H1 (cell line): ENCODE data around the gene RBMS1. TPM values are rescaled to one million over a fixed set of nuclear protein-coding genes. Genes with fewer than 3 reads are reported as not detected.

Experiments used
- ATF3 ChIP-seq: IDR thresholded peaks from 2 replicates; pipeline ENCODE4 v1.6.1; 2011; ENCODE audit warnings: low read depth, mild to moderate bottlenecking, low read length; ENCODE audit not compliant: insufficient read depth
- JUND ChIP-seq: IDR thresholded peaks from 2 replicates; pipeline ENCODE4 v1.6.1; 2011; ENCODE audit warnings: mild to moderate bottlenecking, improper control_type of control experiment, low read length
- ZNF274 ChIP-seq: IDR thresholded peaks from 2 replicates; pipeline ENCODE4 v1.7.0; 2012; ENCODE audit warnings: low read length, borderline replicate concordance; ENCODE audit errors: extremely low read depth
- polyA plus RNA-seq, 7 experiments: library from polyadenylated mRNA; depleted of rRNA in 3 of 7; stranded (reverse) in 5 of 7; unstranded in 2 of 7; fragments of >200 nt in 5 of 7; fragments of 200-250 nt in 2 of 7; gene quantifications; 1 replicate in 5 of 7; 2 replicates in 1 of 7; 4 replicates in 1 of 7; pipeline versions ENCODE4 v1.2.1 to v1.2.3, GENCODE V29; 2011 to 2013; ENCODE audit warnings: missing spikeins in 2 of 7, mixed read lengths in 2 of 7
- total RNA-seq: library from RNA; stranded (reverse); fragmentation: NEBNext Ultra II Directional; extraction: Animal tissue kit (Norgen Biotek cat#: 25700); gene quantifications from 2 replicates; pipeline ENCODE4 v1.2.1, GENCODE V29; 2021

RBMS1 gene
- total and polyA plus RNA-seq, 2 of the 8 experiments (the other 6 are each of a cell fraction or from before 2014, with no cell fraction given), result 53.7 to 60.0 TPM

DNA sequence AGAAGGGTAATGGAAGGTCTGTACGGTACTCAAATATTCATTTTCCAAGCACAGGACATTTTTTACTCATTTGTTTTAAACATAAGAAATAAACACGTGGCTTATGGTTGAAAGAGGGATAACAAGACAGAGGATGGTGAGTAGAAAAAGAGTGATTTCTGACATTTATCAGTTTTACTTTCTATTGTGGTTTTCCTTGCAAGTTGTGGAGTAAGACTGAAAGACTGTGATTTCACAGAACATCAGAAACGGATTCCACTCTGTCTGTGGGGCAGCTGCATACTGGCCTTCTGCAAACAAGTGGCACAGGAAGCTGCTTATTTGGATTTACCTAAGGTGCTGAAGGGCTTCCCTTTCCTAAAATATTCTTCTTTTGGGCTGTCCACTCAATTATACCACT lies 171.3 kb downstream of the RBMS1 start (continued):
- TF ChIP-seq JUND (no peak), ZNF274 (no peak), ATF3 (no peak)
